Esophagus mucosa (tissue), 1 donor: Measurements from ENCODE around the gene ZNF607. TPM values are rescaled to one million over a fixed set of nuclear protein-coding genes. Genes with fewer than 3 reads are reported as not detected.

Source experiments
- total RNA-seq: library from RNA; stranded (reverse); gene quantifications from one replicate; pipeline ENCODE4 v1.2.4, GENCODE V29; 2023
- donor health status: DM: yes; HTN: yes; CAD: no.

Gene ZNF607
- total RNA-seq, 1 donor from 2014 or later, result 3.7 TPM

Other genes with a start within 250 kb of the ZNF607 start
- 4.4 TPM for gene ZNF793, start 212.8 kb downstream of the ZNF607 start, total RNA-seq
- 2.2 TPM for gene ZNF571, start 125.0 kb downstream of the ZNF607 start, total RNA-seq
- gene ZNF540, start 124.9 kb downstream of the ZNF607 start, total RNA-seq, result 0.68 TPM
- gene ZFP30, start 64.3 kb downstream of the ZNF607 start, total RNA-seq, result 3.9 TPM
- 2.8 TPM for gene ZNF573, start 59.8 kb upstream of the ZNF607 start, total RNA-seq
- gene WDR87, start 186.8 kb upstream of the ZNF607 start, total RNA-seq, result not detected
- gene SIPA1L3, start 187.4 kb upstream of the ZNF607 start, total RNA-seq, result 15.0 TPM